ENCODE data around the gene STXBP2. TPM values are rescaled to one million over a fixed set of nuclear protein-coding genes. Genes with fewer than 3 reads are reported as not detected.

Gene STXBP2
- total and polyA plus RNA-seq, 9 of the 15 experiments (the other 6 are each of a cell fraction or from before 2014, with no cell fraction given), result 2.5 to 163 (median 71.3) TPM

- TF ChIP-seq, protein P1, sequence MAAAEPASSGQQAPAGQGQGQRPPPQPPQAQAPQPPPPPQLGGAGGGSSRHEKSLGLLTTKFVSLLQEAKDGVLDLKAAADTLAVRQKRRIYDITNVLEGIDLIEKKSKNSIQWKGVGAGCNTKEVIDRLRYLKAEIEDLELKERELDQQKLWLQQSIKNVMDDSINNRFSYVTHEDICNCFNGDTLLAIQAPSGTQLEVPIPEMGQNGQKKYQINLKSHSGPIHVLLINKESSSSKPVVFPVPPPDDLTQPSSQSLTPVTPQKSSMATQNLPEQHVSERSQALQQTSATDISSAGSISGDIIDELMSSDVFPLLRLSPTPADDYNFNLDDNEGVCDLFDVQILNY (CRISPR knock-in tag; IDR thresholded peaks at IDR 0.05), result no peak
- no peak for TF ChIP-seq ZNF79 (CRISPR knock-in tag; IDR thresholded peaks at IDR 0.05; ENCODE audit: low read depth)
- TF ChIP-seq MEF2A (IDR thresholded peaks at IDR 0.05; ENCODE audit: control insufficient read depth, low read depth, low read length), result no peak
- TF ChIP-seq ARHGAP35 (IDR thresholded peaks at IDR 0.05; ENCODE audit: partially characterized antibody), result no peak
- no peak for TF ChIP-seq HDGF (IDR thresholded peaks at IDR 0.05)
- no peak for TF ChIP-seq ZNF354B (CRISPR knock-in tag; IDR thresholded peaks at IDR 0.05)
- no peak for TF ChIP-seq PTRF (tag; IDR thresholded peaks at IDR 0.05)
- no peak for TF ChIP-seq ZBTB17 (CRISPR knock-in tag; IDR thresholded peaks at IDR 0.05)
- no peak for TF ChIP-seq ZNF707 (CRISPR knock-in tag; conservative IDR thresholded peaks at IDR 0.05)
- TF ChIP-seq, protein P2, sequence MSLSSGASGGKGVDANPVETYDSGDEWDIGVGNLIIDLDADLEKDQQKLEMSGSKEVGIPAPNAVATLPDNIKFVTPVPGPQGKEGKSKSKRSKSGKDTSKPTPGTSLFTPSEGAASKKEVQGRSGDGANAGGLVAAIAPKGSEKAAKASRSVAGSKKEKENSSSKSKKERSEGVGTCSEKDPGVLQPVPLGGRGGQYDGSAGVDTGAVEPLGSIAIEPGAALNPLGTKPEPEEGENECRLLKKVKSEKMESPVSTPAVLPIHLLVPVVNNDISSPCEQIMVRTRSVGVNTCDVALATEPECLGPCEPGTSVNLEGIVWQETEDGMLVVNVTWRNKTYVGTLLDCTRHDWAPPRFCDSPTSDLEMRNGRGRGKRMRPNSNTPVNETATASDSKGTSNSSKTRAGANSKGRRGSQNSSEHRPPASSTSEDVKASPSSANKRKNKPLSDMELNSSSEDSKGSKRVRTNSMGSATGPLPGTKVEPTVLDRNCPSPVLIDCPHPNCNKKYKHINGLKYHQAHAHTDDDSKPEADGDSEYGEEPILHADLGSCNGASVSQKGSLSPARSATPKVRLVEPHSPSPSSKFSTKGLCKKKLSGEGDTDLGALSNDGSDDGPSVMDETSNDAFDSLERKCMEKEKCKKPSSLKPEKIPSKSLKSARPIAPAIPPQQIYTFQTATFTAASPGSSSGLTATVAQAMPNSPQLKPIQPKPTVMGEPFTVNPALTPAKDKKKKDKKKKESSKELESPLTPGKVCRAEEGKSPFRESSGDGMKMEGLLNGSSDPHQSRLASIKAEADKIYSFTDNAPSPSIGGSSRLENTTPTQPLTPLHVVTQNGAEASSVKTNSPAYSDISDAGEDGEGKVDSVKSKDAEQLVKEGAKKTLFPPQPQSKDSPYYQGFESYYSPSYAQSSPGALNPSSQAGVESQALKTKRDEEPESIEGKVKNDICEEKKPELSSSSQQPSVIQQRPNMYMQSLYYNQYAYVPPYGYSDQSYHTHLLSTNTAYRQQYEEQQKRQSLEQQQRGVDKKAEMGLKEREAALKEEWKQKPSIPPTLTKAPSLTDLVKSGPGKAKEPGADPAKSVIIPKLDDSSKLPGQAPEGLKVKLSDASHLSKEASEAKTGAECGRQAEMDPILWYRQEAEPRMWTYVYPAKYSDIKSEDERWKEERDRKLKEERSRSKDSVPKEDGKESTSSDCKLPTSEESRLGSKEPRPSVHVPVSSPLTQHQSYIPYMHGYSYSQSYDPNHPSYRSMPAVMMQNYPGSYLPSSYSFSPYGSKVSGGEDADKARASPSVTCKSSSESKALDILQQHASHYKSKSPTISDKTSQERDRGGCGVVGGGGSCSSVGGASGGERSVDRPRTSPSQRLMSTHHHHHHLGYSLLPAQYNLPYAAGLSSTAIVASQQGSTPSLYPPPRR (CRISPR knock-in tag; IDR thresholded peaks at IDR 0.05; ENCODE audit: borderline replicate concordance), result no peak
- TF ChIP-seq RBM14 (IDR thresholded peaks at IDR 0.05; ENCODE audit: borderline replicate concordance, insufficient read depth, low read depth, low read length), result no peak
- no peak for TF ChIP-seq DLX4 (CRISPR knock-in tag; IDR thresholded peaks at IDR 0.05)
- no peak for TF ChIP-seq CHD4 (IDR thresholded peaks at IDR 0.05; ENCODE audit: insufficient read depth, insufficient replicate concordance, low read depth, low read length, poor library complexity, severe bottlenecking)
- no peak for TF ChIP-seq PHB (CRISPR knock-in tag; IDR thresholded peaks at IDR 0.05)
- 0 out of 2 replicates have a peak, but pooled peaks have one; percentile 29 for TF ChIP-seq ILF3 (IDR thresholded peaks at IDR 0.05; ENCODE audit: borderline replicate concordance)
- TF ChIP-seq TCFL5 (CRISPR knock-in tag; conservative IDR thresholded peaks at IDR 0.05), result no peak
- TF ChIP-seq TRIM28 (IDR thresholded peaks at IDR 0.05), result no peak
- TF ChIP-seq ZEB2 (IDR thresholded peaks at IDR 0.05), result no peak
- TF ChIP-seq POLR2AphosphoS5 (IDR thresholded peaks at IDR 0.05; ENCODE audit: control insufficient read depth, insufficient read depth, low read depth, low read length), result no peak
- no peak for TF ChIP-seq ZNF699 (CRISPR knock-in tag; IDR thresholded peaks at IDR 0.05; ENCODE audit: insufficient replicate concordance)
- TF ChIP-seq FOXK1 (CRISPR knock-in tag; IDR thresholded peaks at IDR 0.05; ENCODE audit: borderline replicate concordance), result no peak
- TF ChIP-seq RBBP5 (IDR thresholded peaks at IDR 0.05; ENCODE audit: borderline replicate concordance, insufficient read depth, low read length, poor library complexity, severe bottlenecking), result peak; percentile 50
- no peak for TF ChIP-seq SMARCA4 (IDR thresholded peaks at IDR 0.05)
- no peak; the same call in 1 of the 2 replicates for TF ChIP-seq SMAD4 (CRISPR knock-in tag; conservative IDR thresholded peaks at IDR 0.05)
These were observed 43.9 kb downstream of the STXBP2 start, which contains the start of gene TRAPPC5 (continued) for GRCh38 chr19:7680606-7681339.
